ENCODE data around the gene PALLD.
"Not testable (repeated sequence)": the region's sequence is repeated elsewhere in the genome, so short reads cannot be mapped to it uniquely, and the experiment has no call there.

Gene PALLD

GRCh38 chr4:168806247-168806646 is 309.4 kb downstream of the PALLD start:
- DNase-seq, result not testable (repeated sequence)

GRCh38 chr4:168811207-168811606 is 314.4 kb downstream of the PALLD start:
- DNase-seq, result no peak

- no peak for DNase-seq
These were observed 315.2 kb downstream of the PALLD start for GRCh38 chr4:168811786-168812651.

- no peak for DNase-seq
These were observed 316.0 kb downstream of the PALLD start for GRCh38 chr4:168812806-168813205.

- DNase-seq, result no peak
These were observed 317.0 kb downstream of the PALLD start for GRCh38 chr4:168813890-168814289.

GRCh38 chr4:168815379-168816345 is 318.8 kb downstream of the PALLD start:
- DNase-seq, result no peak

GRCh38 chr4:168817370-168817769 is 320.5 kb downstream of the PALLD start:
- DNase-seq, result no peak

GRCh38 chr4:168822481-168822880 is 325.6 kb downstream of the PALLD start:
- DNase-seq, result no peak

GRCh38 chr4:168825975-168826374 is 329.1 kb downstream of the PALLD start:
- DNase-seq, result no peak

GRCh38 chr4:168826620-168827019 is 329.8 kb downstream of the PALLD start:
- DNase-seq, result no peak

GRCh38 chr4:168830777-168831512 is 334.1 kb downstream of the PALLD start:
- no peak for DNase-seq

GRCh38 chr4:168831585-168831918 is 334.7 kb downstream of the PALLD start:
- no peak for DNase-seq

GRCh38 chr4:168831919-168832762 is 335.3 kb downstream of the PALLD start:
- DNase-seq, result peak; percentile 32

- DNase-seq, result no peak
These were observed 336.1 kb downstream of the PALLD start for GRCh38 chr4:168832763-168833575.

- no peak for DNase-seq
These were observed 337.0 kb downstream of the PALLD start for GRCh38 chr4:168833881-168834280.

GRCh38 chr4:168835880-168836454 is 339.1 kb downstream of the PALLD start:
- DNase-seq, result no peak

GRCh38 chr4:168836490-168836889 is 339.6 kb downstream of the PALLD start:
- no peak for DNase-seq

- no peak for DNase-seq
These were observed 341.1 kb downstream of the PALLD start for GRCh38 chr4:168837922-168838321.

GRCh38 chr4:168839758-168840391 is 343.0 kb downstream of the PALLD start:
- DNase-seq, result no peak

- DNase-seq, result no peak
These were observed 343.5 kb downstream of the PALLD start for GRCh38 chr4:168840392-168840763.
